ENCODE results near the gene RASA3. TPM values are rescaled to one million over a fixed set of nuclear protein-coding genes. Genes with fewer than 3 reads are reported as not detected.

RASA3 gene
- total and polyA plus RNA-seq, 2 of the 4 experiments (the other 2 are of a cell fraction), result 21.0 to 31.4 TPM

DNA sequence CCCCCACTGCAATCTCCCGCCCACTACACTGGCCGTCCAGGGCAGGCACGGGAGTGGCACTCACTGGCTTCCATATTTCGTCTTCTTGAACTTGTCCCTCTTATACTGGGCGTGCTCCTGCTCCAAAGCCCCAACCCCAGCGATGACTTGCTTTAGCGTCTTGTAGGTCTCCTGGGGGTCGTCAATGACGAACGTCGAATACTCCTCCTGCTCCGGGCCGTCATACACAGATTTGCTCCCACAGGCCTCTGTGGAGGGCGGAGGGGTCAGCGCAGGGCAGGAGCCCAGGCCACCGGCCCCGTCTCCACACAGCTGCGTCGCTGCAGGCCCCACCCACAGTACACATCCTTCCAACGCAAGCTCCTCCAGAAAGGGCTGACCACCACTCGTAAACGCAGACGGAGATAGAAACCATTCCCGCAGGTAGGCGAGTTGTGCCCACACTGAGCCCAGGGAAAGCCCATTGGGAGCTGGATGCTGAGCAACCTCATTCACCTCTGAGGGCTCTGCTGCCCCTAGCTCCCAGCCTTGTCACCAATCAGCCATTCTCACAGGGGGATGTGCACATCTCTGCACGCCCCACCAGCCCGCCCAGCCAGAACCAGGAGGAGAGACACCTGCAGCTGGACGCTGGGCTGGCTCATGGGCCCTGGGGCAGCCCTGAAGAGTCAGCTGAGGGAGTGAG is 150.7 kb downstream of the RASA3 start:
- peaks cover 55% of the 10 kb centered on the region for H3K36me3 ChIP-seq (ENCODE audit: control insufficient read depth, insufficient read depth, low read length)
- no peaks in the 10 kb centered on the region for H3K27me3 ChIP-seq (ENCODE audit: control insufficient read depth, insufficient read depth, low read length)
- ChIA-PET CTCF (no interaction called here), POLR2A (ENCODE audit: unreplicated experiment) (no interaction called here)
- TF ChIP-seq RCOR1 (IDR thresholded peaks at IDR 0.05; ENCODE audit: insufficient replicate concordance, low read length) (no peak), BHLHE40 (IDR thresholded peaks at IDR 0.05; ENCODE audit: low read depth, low read length) (no peak), NFE2L2 (IDR thresholded peaks at IDR 0.05; ENCODE audit: low read depth, low read length) (no peak), CTCF (conservative IDR thresholded peaks at IDR 0.05; ENCODE audit: low read depth, low read length) (no peak), ELK1 (IDR thresholded peaks at IDR 0.05; ENCODE audit: borderline replicate concordance, low read depth, low read length) (no peak), RFX5 (IDR thresholded peaks at IDR 0.05; ENCODE audit: low read depth, low read length) (no peak), CEBPB (IDR thresholded peaks at IDR 0.05; ENCODE audit: low read depth, low read length) (no peak), MAZ (IDR thresholded peaks at IDR 0.05; ENCODE audit: borderline replicate concordance, low read depth, low read length) (no peak), POLR2A (IDR thresholded peaks at IDR 0.05; ENCODE audit: low read depth, low read length) (no peak), SMC3 (IDR thresholded peaks at IDR 0.05; ENCODE audit: low read depth, low read length) (no peak), FOS (IDR thresholded peaks at IDR 0.05; ENCODE audit: low read depth, low read length) (no peak), MAFK (IDR thresholded peaks at IDR 0.05; ENCODE audit: low read depth, low read length) (no peak), MXI1 (IDR thresholded peaks at IDR 0.05; ENCODE audit: borderline replicate concordance, low read depth, low read length) (no peak), CHD1 (IDR thresholded peaks at IDR 0.05; ENCODE audit: low read depth, low read length) (no peak), RAD21 (IDR thresholded peaks at IDR 0.05; ENCODE audit: low read length) (no peak)
- TF ChIP-seq, protein P1, sequence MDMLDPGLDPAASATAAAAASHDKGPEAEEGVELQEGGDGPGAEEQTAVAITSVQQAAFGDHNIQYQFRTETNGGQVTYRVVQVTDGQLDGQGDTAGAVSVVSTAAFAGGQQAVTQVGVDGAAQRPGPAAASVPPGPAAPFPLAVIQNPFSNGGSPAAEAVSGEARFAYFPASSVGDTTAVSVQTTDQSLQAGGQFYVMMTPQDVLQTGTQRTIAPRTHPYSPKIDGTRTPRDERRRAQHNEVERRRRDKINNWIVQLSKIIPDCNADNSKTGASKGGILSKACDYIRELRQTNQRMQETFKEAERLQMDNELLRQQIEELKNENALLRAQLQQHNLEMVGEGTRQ (IDR thresholded peaks at IDR 0.05; ENCODE audit: low read depth, low read length), result no peak
- in situ Hi-C loops (cut with MboI; ENCODE audit: low sequenced_read_pairs), result no loop called here
- dilution Hi-C loops (cut with HindIII; ENCODE audit: low sequenced_read_pairs, unreplicated experiment), result no loop called here
- peaks cover 22% of the 10 kb centered on the region for H3K9me1 ChIP-seq (ENCODE audit: insufficient read depth, low read length)
- no peak overlapping the region for H3K23ac ChIP-seq (ENCODE audit: low read depth, low read length)
- H2AK9ac ChIP-seq (replicated peaks; ENCODE audit: low read depth, low read length, poor library complexity), result peak overlapping the region; percentile 24
- no peak overlapping the region for H2BK120ac ChIP-seq (ENCODE audit: low read depth, low read length)
- H3K14ac ChIP-seq (replicated peaks; ENCODE audit: low read depth, low read length), result no peak overlapping the region
- H3K79me1 ChIP-seq (ENCODE audit: low read depth in 1 of 2, low read length in 2 of 2), result peaks cover 6 to 38% of the 10 kb centered on the region in 2 experiments; a peak in 3 of 4 replicates
- H4K8ac ChIP-seq (ENCODE audit: low read depth in 2 of 2, low read length in 2 of 2), result no peak overlapping the region
- no peak overlapping the region for H4K5ac ChIP-seq (ENCODE audit: low read depth, low read length)
- no peak overlapping the region for H3K4me3 ChIP-seq (ENCODE audit: insufficient read depth, low read depth, low read length)
- H2AK5ac ChIP-seq (ENCODE audit: low read depth, low read length), result no peak overlapping the region
- no peak overlapping the region for H2BK20ac ChIP-seq (ENCODE audit: low read depth, low read length)
- intact Hi-C loops (cut with micrococcal nuclease), result no loop called here
- no TSS peak for BruUV-seq (replicated peaks)
- H3K56ac ChIP-seq (ENCODE audit: extremely low read depth, insufficient read depth, low read length), result no peak overlapping the region
- H3K4ac ChIP-seq (ENCODE audit: low read depth, low read length), result no peak overlapping the region
- H2BK5ac ChIP-seq (ENCODE audit: low read depth, low read length, poor library complexity, severe bottlenecking), result no peak overlapping the region
- H3K27ac ChIP-seq (ENCODE audit: insufficient read depth, low read length), result no peak overlapping the region
- no peak overlapping the region for H4K91ac ChIP-seq (ENCODE audit: insufficient read depth, low read depth, low read length)
- H3K4me2 ChIP-seq (ENCODE audit: low read depth, low read length), result no peak overlapping the region
- 95% methylated on average over 18 of the region's 28 CpGs; no CpG with 5 or more reads in 1 of the 2 experiments for WGBS, 2 experiments (ENCODE audit: extremely low coverage in 2 of 2, insufficient read length in 1 of 2)
- peaks cover 17% of the 10 kb centered on the region for H4K20me1 ChIP-seq (ENCODE audit: insufficient read depth, low read length)
- no peak overlapping the region for H2AFZ ChIP-seq (replicated peaks; ENCODE audit: low read length, poor library complexity)
- no peak for DNase-seq
- no peak for ATAC-seq (ENCODE audit: low read depth)
- no peak overlapping the region for H3K18ac ChIP-seq (ENCODE audit: low read depth, low read length)
- H3K9ac ChIP-seq (ENCODE audit: low read depth, low read length), result no peak overlapping the region
- H3K9me3 ChIP-seq (ENCODE audit: control insufficient read depth, insufficient read depth, low read length), result no peaks in the 10 kb centered on the region
- no peak overlapping the region for H2BK15ac ChIP-seq (ENCODE audit: low read depth, low read length)
- peaks cover 6% of the 10 kb centered on the region for H3K4me1 ChIP-seq (ENCODE audit: control insufficient read depth, insufficient read depth, low read length)

Data from IMR-90 (cell line).